NCI-H1092 (cell line): ENCODE measurements around the gene CNIH4.
"Not testable (repeated sequence)": the region's sequence is repeated elsewhere in the genome, so short reads cannot be mapped to it uniquely, and the experiment has no call there.

Source experiments
- DNase-seq: peaks from one replicate; lab custom pipeline; 2025; lab: John Stamatoyannopoulos, UW

CNIH4 gene

GRCh38 chr1:224356685-224357625 lies at the start of gene CNIH4:
Gene CNIH4 (plus strand): TSS chr1:224356879. CDS start chr1:224356925, 46 bp downstream.
- peak; percentile 97 for DNase-seq

- DNase-seq = no peak
Observed at GRCh38 chr1:224308064-224308463, 48.6 kb upstream of the CNIH4 start.

- DNase-seq = not testable (repeated sequence)
Observed at GRCh38 chr1:224311503-224311902, 45.2 kb upstream of the CNIH4 start.

- no peak for DNase-seq
Observed at GRCh38 chr1:224312025-224312424, 44.7 kb upstream of the CNIH4 start.

- DNase-seq = peak; percentile 63
Observed at GRCh38 chr1:224317383-224318045, 39.2 kb upstream of the CNIH4 start.

- no peak for DNase-seq
Observed at GRCh38 chr1:224321706-224322105, 35.0 kb upstream of the CNIH4 start.

GRCh38 chr1:224325959-224326358 lies 30.7 kb upstream of the CNIH4 start:
- DNase-seq = no peak

GRCh38 chr1:224328644-224329043 lies 28.0 kb upstream of the CNIH4 start:
- DNase-seq = no peak

- DNase-seq = no peak
Observed at GRCh38 chr1:224329484-224329841, 27.2 kb upstream of the CNIH4 start.

- peak; percentile 93 for DNase-seq
Observed at GRCh38 chr1:224329842-224330753, 26.6 kb upstream of the CNIH4 start, which contains the start of gene NVL. Gene NVL (minus strand): TSS chr1:224330172. CDS start chr1:224330127, 45 bp downstream.

GRCh38 chr1:224331326-224331725 lies 25.4 kb upstream of the CNIH4 start:
- DNase-seq = no peak

GRCh38 chr1:224331824-224332223 lies 24.9 kb upstream of the CNIH4 start:
- DNase-seq = no peak

- DNase-seq = peak; percentile 25
Observed at GRCh38 chr1:224333309-224333926, 23.3 kb upstream of the CNIH4 start.

- no peak for DNase-seq
Observed at GRCh38 chr1:224333939-224334786, 22.5 kb upstream of the CNIH4 start.

- DNase-seq = no peak
Observed at GRCh38 chr1:224338150-224338838, 18.4 kb upstream of the CNIH4 start.

GRCh38 chr1:224339442-224340033 lies 17.1 kb upstream of the CNIH4 start:
- DNase-seq = no peak

GRCh38 chr1:224340453-224341384 lies 16.0 kb upstream of the CNIH4 start:
- not testable (repeated sequence) for DNase-seq

- DNase-seq = no peak
Observed at GRCh38 chr1:224343679-224344078, 13.0 kb upstream of the CNIH4 start.
